Parathyroid adenoma (tissue), 2 donors: ENCODE data around the gene CNTD1.
A peak's percentile ranks its signal among the peaks of the same experiment; 100 is the strongest.

ENCODE experiments used
- H2AFZ ChIP-seq: fragments of 300-600 bp; sonication (generic); one replicate; pipeline ENCODE4 v1.7.0; 2017; ENCODE audit warnings: antibody characterized with exemption, mild to moderate bottlenecking
- H3K27ac ChIP-seq: fragments of 300-600 bp; sonication (generic); one replicate; pipeline ENCODE4 v1.7.0; 2017
- H3K27me3 ChIP-seq: fragments of 300-600 bp; sonication (generic); one replicate; pipeline ENCODE4 v1.7.0; 2017; ENCODE audit warnings: low read length; ENCODE audit not compliant: control insufficient read depth, insufficient read depth
- H3K36me3 ChIP-seq: fragments of 300-600 bp; sonication (generic); one replicate; pipeline ENCODE4 v1.7.0; 2017; ENCODE audit warnings: low read length; ENCODE audit not compliant: control insufficient read depth, insufficient read depth
- H3K4me1 ChIP-seq: fragments of 300-600 bp; sonication (generic); one replicate; pipeline ENCODE4 v1.7.0; 2017; ENCODE audit warnings: control low read depth
- H3K4me2 ChIP-seq: fragments of 300-600 bp; sonication (generic); one replicate; pipeline ENCODE4 v1.7.0; 2017; ENCODE audit warnings: low read length
- H3K4me3 ChIP-seq: fragments of 300-600 bp; sonication (generic); one replicate; pipeline ENCODE4 v1.7.0; 2017; ENCODE audit warnings: low read depth, low read length
- H3K79me2 ChIP-seq: fragments of 300-600 bp; sonication (generic); one replicate; pipeline ENCODE4 v1.7.0; 2017; ENCODE audit warnings: control low read depth
- H3K9ac ChIP-seq: fragments of 300-600 bp; sonication (generic); one replicate; pipeline ENCODE4 v1.7.0; 2017; ENCODE audit warnings: mild to moderate bottlenecking
- H3K9me3 ChIP-seq: fragments of 300-600 bp; sonication (generic); one replicate; pipeline ENCODE4 v1.7.0; 2017; ENCODE audit warnings: low read length; ENCODE audit not compliant: control insufficient read depth
- TF ChIP-seq, protein P1 (sequence below): fragments of 300-600 bp; sonication (generic); IDR thresholded peaks from one replicate; pipeline ENCODE4 v1.7.0; 2017; ENCODE audit warnings: antibody characterized with exemption, mild to moderate bottlenecking
- donor health status: primary hyperparathyroidism.

The CNTD1 gene

DNA sequence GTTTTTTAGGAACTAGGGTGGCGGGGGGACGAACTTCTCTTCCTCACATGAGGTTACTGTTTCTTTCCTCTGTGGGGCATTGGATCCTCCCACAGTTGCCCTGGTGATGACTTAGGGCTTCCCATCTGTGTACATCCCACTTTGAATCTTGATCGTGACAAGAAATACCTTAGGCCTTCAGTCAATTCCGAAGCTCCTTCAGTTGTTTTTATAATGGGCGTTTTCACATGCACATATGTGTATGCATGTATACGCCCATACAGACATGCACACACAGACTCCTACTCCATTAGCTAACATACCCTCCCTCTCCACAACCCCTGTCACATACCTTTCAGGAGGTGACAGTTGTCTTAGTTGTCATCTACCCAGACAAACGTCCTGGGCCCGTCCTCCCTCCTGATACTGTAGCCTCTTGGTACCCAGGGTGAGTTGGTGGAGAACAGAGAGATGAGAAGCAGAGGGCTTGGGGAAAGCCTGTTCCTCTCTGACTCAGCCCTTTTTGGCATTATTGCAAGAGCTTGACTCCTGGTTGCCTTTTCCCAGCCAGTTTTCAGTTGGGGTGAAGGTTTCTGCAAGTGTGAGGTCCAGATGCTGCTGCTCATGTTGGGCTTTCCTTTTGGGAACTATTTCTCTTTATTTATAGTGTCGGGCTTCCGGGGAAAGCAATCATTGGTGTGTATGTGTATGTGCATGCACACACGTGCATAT, 43.5 kb downstream of the CNTD1 start:
- Histone ChIP-seq H3K4me1 (no peaks in the 10 kb centered on the region), H3K9me3 (no peaks in the 10 kb centered on the region), H3K4me3 (no peak overlapping the region), H3K4me2 (no peak overlapping the region), H3K27ac (no peak overlapping the region), H3K79me2 (no peaks in the 10 kb centered on the region), H3K27me3 (no peaks in the 10 kb centered on the region), H2AFZ (no peak overlapping the region), H3K9ac (no peak overlapping the region), H3K36me3 (no peaks in the 10 kb centered on the region)
- TF ChIP-seq, protein P1, sequence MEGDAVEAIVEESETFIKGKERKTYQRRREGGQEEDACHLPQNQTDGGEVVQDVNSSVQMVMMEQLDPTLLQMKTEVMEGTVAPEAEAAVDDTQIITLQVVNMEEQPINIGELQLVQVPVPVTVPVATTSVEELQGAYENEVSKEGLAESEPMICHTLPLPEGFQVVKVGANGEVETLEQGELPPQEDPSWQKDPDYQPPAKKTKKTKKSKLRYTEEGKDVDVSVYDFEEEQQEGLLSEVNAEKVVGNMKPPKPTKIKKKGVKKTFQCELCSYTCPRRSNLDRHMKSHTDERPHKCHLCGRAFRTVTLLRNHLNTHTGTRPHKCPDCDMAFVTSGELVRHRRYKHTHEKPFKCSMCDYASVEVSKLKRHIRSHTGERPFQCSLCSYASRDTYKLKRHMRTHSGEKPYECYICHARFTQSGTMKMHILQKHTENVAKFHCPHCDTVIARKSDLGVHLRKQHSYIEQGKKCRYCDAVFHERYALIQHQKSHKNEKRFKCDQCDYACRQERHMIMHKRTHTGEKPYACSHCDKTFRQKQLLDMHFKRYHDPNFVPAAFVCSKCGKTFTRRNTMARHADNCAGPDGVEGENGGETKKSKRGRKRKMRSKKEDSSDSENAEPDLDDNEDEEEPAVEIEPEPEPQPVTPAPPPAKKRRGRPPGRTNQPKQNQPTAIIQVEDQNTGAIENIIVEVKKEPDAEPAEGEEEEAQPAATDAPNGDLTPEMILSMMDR = no peak

DNA sequence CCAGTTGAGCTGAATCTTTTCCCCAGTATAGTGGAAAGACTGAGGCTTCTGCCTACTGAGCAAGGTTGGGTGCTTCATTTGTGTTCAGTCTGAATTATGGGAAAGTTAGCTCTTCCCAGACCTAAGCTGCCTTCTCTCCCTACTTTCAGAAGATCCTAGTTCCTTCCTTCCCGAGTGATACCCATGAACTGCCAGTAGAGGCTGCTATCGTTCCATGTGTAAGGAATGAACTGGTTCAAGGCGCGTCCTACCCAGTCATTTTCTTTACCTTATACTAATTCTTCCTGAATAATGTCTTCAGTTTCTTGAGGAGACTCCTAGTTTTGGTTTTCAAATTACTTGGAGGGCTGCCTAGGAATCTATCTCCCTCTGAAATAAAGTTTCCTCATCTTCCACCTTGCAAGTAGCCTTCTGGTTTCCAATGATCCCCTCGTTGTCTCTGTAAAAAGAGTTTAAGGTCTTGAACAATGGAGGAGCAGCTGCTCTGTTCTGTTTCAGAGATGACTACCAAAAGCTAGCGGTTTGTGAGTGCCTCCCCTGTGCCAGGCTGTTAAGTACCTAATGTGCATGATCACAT, 44.8 kb downstream of the CNTD1 start:
- Histone ChIP-seq H3K9ac (no peak overlapping the region), H3K36me3 (no peaks in the 10 kb centered on the region)
- TF ChIP-seq, protein P1 = peak; percentile 87

DNA sequence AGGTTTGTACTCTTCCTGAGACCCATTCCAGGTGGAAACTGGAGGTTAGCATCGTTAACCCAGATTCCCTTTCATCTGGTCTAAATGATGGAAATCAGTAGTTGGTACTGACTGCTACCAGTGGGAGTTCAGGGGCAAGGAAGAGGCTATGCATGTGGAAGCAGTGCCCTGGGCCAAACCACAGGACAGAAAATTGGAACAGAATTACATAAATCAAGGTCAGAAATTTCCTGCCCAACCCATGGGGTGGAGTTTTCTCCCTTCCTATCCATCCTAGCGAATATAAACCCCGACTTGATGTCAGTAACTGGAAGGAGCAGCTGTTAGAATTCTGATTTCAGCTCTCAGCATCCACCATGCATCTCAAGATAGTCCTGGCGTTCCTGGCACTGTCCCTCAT, 45.6 kb downstream of the CNTD1 start, which contains the start of gene AOC2:
TSS of gene AOC2 (plus strand) at position 310 of the 400 bp plus-strand sequence. CDS start at position 357, 47 bp downstream.
- Histone ChIP-seq H3K9me3 (no peaks in the 10 kb centered on the region), H3K4me1 (no peaks in the 10 kb centered on the region), H3K4me3 (no peak within 1 kb of the TSS), H3K36me3 (no peaks in the 10 kb centered on the region), H3K79me2 (no peaks in the 10 kb centered on the region), H3K4me2 (no peak within 1 kb of the TSS), H3K27ac (no peak within 1 kb of the TSS), H3K9ac (no peak within 1 kb of the TSS), H3K27me3 (no peaks in the 10 kb centered on the region), H2AFZ (no peak within 1 kb of the TSS)
- TF ChIP-seq, protein P1 = no peak

More for the DNA sequence above, 44.8 kb downstream of the CNTD1 start:
- Histone ChIP-seq H3K4me3 (no peak overlapping the region), H3K79me2 (no peaks in the 10 kb centered on the region), H2AFZ (no peak overlapping the region), H3K4me2 (no peak overlapping the region), H3K9me3 (no peaks in the 10 kb centered on the region), H3K27ac (no peak overlapping the region), H3K4me1 (no peaks in the 10 kb centered on the region), H3K27me3 (no peaks in the 10 kb centered on the region)

DNA sequence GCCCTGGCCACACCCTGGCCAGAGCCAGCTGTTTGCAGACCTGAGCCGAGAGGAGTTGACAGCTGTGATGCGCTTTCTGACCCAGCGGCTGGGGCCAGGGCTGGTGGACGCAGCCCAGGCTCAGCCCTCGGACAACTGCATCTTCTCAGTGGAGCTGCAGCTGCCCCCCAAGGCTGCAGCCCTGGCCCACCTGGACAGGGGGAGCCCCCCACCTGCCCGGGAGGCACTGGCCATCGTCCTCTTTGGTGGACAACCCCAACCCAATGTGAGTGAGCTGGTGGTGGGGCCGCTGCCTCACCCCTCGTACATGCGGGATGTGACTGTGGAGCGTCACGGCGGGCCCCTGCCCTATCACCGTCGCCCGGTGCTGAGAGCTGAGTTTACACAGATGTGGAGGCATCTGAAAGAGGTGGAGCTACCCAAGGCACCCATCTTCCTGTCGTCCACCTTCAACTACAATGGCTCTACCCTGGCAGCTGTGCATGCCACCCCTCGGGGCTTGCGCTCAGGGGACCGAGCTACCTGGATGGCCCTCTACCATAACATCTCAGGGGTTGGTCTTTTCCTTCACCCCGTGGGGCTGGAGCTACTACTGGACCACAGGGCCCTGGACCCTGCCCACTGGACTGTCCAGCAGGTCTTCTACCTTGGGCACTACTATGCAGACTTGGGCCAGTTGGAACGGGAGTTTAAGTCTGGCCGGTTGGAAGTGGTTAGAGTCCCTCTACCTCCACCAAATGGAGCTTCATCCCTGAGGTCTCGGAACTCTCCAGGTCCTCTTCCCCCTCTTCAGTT, 46.3 kb downstream of the CNTD1 start:
- H3K79me2 ChIP-seq = no peaks in the 10 kb centered on the region
- H3K4me2 ChIP-seq = no peak overlapping the region
- H3K9ac ChIP-seq = no peak overlapping the region
- H3K4me3 ChIP-seq = no peak overlapping the region
- H3K27me3 ChIP-seq = no peaks in the 10 kb centered on the region
- TF ChIP-seq, protein P1 = no peak
- no peaks in the 10 kb centered on the region for H3K36me3 ChIP-seq
- no peak overlapping the region for H3K27ac ChIP-seq
- no peaks in the 10 kb centered on the region for H3K9me3 ChIP-seq
- H3K4me1 ChIP-seq = no peaks in the 10 kb centered on the region
- H2AFZ ChIP-seq = no peak overlapping the region
